ENCODE data around the gene TMEM143. TPM values are rescaled to one million over a fixed set of nuclear protein-coding genes. Genes with fewer than 3 reads are reported as not detected.

TMEM143 gene
- total RNA-seq, 1 donor = 3.0 TPM

- DNase-seq (ENCODE audit: low read depth) = no peak
- TF ChIP-seq, protein P1, sequence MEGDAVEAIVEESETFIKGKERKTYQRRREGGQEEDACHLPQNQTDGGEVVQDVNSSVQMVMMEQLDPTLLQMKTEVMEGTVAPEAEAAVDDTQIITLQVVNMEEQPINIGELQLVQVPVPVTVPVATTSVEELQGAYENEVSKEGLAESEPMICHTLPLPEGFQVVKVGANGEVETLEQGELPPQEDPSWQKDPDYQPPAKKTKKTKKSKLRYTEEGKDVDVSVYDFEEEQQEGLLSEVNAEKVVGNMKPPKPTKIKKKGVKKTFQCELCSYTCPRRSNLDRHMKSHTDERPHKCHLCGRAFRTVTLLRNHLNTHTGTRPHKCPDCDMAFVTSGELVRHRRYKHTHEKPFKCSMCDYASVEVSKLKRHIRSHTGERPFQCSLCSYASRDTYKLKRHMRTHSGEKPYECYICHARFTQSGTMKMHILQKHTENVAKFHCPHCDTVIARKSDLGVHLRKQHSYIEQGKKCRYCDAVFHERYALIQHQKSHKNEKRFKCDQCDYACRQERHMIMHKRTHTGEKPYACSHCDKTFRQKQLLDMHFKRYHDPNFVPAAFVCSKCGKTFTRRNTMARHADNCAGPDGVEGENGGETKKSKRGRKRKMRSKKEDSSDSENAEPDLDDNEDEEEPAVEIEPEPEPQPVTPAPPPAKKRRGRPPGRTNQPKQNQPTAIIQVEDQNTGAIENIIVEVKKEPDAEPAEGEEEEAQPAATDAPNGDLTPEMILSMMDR (IDR thresholded peaks at IDR 0.05; ENCODE audit: insufficient read depth, low read depth, low read length) = no peak
- H3K4me3 ChIP-seq (ENCODE audit: low read depth, low read length) = no peak overlapping the region
These were observed 76.0 kb downstream of the TMEM143 start for GRCh38 chr19:48287748-48288147.

DNA sequence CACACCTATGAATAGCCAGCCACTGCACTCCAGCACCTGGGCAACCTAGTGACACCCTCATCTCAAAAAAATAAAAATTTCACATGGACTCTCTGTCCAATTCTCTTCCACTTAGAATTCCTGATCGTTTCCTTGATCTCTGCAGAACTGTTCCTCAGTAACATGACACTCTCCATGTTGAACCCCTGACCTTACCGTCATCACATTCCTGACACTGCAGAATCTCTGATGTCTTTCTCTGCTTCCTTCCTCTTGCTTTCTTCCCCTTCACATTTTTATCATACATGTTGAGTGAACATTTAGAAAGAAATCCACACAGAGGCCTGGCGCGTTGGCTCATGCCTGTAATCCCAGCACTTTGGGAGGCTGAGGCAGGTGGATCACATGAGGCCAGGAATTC lies 78.8 kb downstream of the TMEM143 start:
- peak; percentile 43 for DNase-seq (ENCODE audit: low read depth)

DNA sequence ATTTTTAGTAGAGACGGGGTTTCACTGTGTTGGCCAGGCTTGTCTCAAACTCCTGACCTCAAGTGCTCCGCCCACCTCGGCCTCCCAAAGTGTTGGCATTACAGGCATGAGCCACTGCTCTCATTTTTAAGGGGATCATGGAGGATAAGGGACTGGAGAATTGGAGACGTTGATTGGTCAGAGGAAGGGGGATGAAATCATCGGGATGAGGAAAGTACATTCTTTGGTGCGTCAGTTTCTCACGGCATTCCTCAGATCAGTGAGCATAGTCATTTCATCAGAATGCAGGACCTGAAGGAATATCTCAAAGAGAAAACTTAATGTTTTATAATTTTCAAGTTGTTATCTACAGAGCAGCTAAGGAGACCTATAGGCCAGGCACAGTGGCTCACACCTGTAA lies 79.8 kb downstream of the TMEM143 start:
- TF ChIP-seq, protein P1 (IDR thresholded peaks at IDR 0.05; ENCODE audit: insufficient read depth, low read depth, low read length) = no peak
- DNase-seq (ENCODE audit: low read depth) = peak; percentile 72
- H3K4me3 ChIP-seq (ENCODE audit: low read depth, low read length) = no peak overlapping the region

More for the DNA sequence above, 78.8 kb downstream of the TMEM143 start:
- H3K4me3 ChIP-seq (ENCODE audit: low read depth, low read length) = no peak overlapping the region
- TF ChIP-seq, protein P1 (IDR thresholded peaks at IDR 0.05; ENCODE audit: insufficient read depth, low read depth, low read length) = no peak

Other genes with a start within 250 kb of the TMEM143 start
- gene LIG1, start 193.6 kb downstream of the TMEM143 start, total RNA-seq = 10.4 and 21.3 TPM in 2 replicates
- 2.2 and 2.9 TPM in 2 replicates for gene ZSWIM9, start 193.3 kb downstream of the TMEM143 start, total RNA-seq
- gene CARD8, start 108.0 kb downstream of the TMEM143 start, total RNA-seq = 11.9 and 21.2 TPM in 2 replicates
- gene ZNF114, start 93.9 kb downstream of the TMEM143 start, total RNA-seq = 0.32 and 0.43 TPM in 2 replicates
- 82.8 and 92.4 TPM in 2 replicates for gene EMP3, start 38.4 kb downstream of the TMEM143 start, total RNA-seq
- not detected in 2 replicates for gene SYNGR4, start 427 bp upstream of the TMEM143 start, total RNA-seq
- 72.2 and 111 TPM in 2 replicates for gene KDELR1, start 27.6 kb upstream of the TMEM143 start, total RNA-seq
- gene GRIN2D, start 29.7 kb upstream of the TMEM143 start, total RNA-seq = 0.86 and 1.9 TPM in 2 replicates
- 25.1 and 38.4 TPM in 2 replicates for gene GRWD1, start 82.0 kb upstream of the TMEM143 start, total RNA-seq
- 0.43 and 0.64 TPM in 2 replicates for gene KCNJ14, start 91.6 kb upstream of the TMEM143 start, total RNA-seq
- 31.1 and 42.5 TPM in 2 replicates for gene CYTH2, start 105.4 kb upstream of the TMEM143 start, total RNA-seq
- 0.32 and 0.43 TPM in 2 replicates for gene LMTK3, start 147.9 kb upstream of the TMEM143 start, total RNA-seq
- gene SULT2B1, start 188.2 kb upstream of the TMEM143 start, total RNA-seq = under 0.01 TPM in 1 of 2 replicates, not detected in the other
- gene SPACA4, start 242.8 kb upstream of the TMEM143 start, total RNA-seq = not detected in 2 replicates